ENCODE measurements around the gene ZNF829.

Gene ZNF829

GRCh38 chr19:36918090-36918489 is 2.0 kb upstream of the ZNF829 start:
- no peak for TF ChIP-seq CTCF (IDR thresholded peaks at IDR 0.05; ENCODE audit: extremely low read depth, insufficient read depth, missing control alignments)
- in situ Hi-C loops (cut with MboI; ENCODE audit: low pct_unique_long_range_greater_than_20kb, low sequenced_read_pairs, unreplicated experiment): no loop called here

GRCh38 chr19:36916991-36917390 is 900 bp upstream of the ZNF829 start:
- TF ChIP-seq CTCF (IDR thresholded peaks at IDR 0.05; ENCODE audit: extremely low read depth, insufficient read depth, missing control alignments): no peak
- in situ Hi-C loops (cut with MboI; ENCODE audit: low pct_unique_long_range_greater_than_20kb, low sequenced_read_pairs, unreplicated experiment): no loop called here
- no peak for DNase-seq (ENCODE audit: low spot score)

More at GRCh38 chr19:36918090-36918489, 2.0 kb upstream of the ZNF829 start:
- DNase-seq (ENCODE audit: low spot score): no peak

GRCh38 chr19:36898422-36898821 is 17.7 kb downstream of the ZNF829 start:
- DNase-seq (ENCODE audit: low spot score): no peak
- TF ChIP-seq CTCF (IDR thresholded peaks at IDR 0.05; ENCODE audit: extremely low read depth, insufficient read depth, missing control alignments): no peak
- in situ Hi-C loops (cut with MboI; ENCODE audit: low pct_unique_long_range_greater_than_20kb, low sequenced_read_pairs, unreplicated experiment): no loop called here

GRCh38 chr19:36894849-36895383 is 21.2 kb downstream of the ZNF829 start:
- DNase-seq (ENCODE audit: low spot score): no peak

GRCh38 chr19:36891768-36892357 is 24.2 kb downstream of the ZNF829 start:
- DNase-seq (ENCODE audit: low spot score): no peak
- in situ Hi-C loops (cut with MboI; ENCODE audit: low pct_unique_long_range_greater_than_20kb, low sequenced_read_pairs, unreplicated experiment): no loop called here
- TF ChIP-seq CTCF (IDR thresholded peaks at IDR 0.05; ENCODE audit: extremely low read depth, insufficient read depth, missing control alignments): no peak

More at GRCh38 chr19:36894849-36895383, 21.2 kb downstream of the ZNF829 start:
- in situ Hi-C loops (cut with MboI; ENCODE audit: low pct_unique_long_range_greater_than_20kb, low sequenced_read_pairs, unreplicated experiment): no loop called here
- no peak for TF ChIP-seq CTCF (IDR thresholded peaks at IDR 0.05; ENCODE audit: extremely low read depth, insufficient read depth, missing control alignments)

- no peak for TF ChIP-seq CTCF (IDR thresholded peaks at IDR 0.05; ENCODE audit: extremely low read depth, insufficient read depth, missing control alignments)
- in situ Hi-C loops (cut with MboI; ENCODE audit: low pct_unique_long_range_greater_than_20kb, low sequenced_read_pairs, unreplicated experiment): no loop called here
- no peak for DNase-seq (ENCODE audit: low spot score)
These were observed 38.8 kb downstream of the ZNF829 start for GRCh38 chr19:36876993-36877938.

All from GM13977 (cell line).